Activated CD8-positive, alpha-beta memory T cell treated with anti-CD3 and anti-CD28 coated beads, Interleukin-2, amount 10 ng/mL, durations not matched to agents 7 days and 5 days (primary cell): Measurements from ENCODE around the gene LRRC2. TPM values are rescaled to one million over a fixed set of nuclear protein-coding genes. Genes with fewer than 3 reads are reported as not detected.
"Not testable (repeated sequence)": the region's sequence is repeated elsewhere in the genome, so short reads cannot be mapped to it uniquely, and the experiment has no call there.

ENCODE experiments used
- ATAC-seq: fragments of 150-1000 bp; cut with Tn5 transposase; one replicate; pipeline ENCODE4 v1.10.0; 2021; ENCODE audit warnings: moderate library complexity
- CTCF ChIA-PET: fragments of 350-600 bp; sonication (Branson Sonifier 250); formaldehyde crosslinking; loops from one replicate; lab custom pipeline; 2021; ENCODE audit warnings: antibody characterized with exemption; lab: Charles Lee
- DNase-seq: peaks from one replicate; pipeline ENCODE4 v3.0.0-alpha.2; 2020
- H3K27ac Mint-ChIP-seq: one replicate; pipeline ENCODE4 v1.8.0; 2021; ENCODE audit warnings: mild to moderate bottlenecking, mixed read lengths
- H3K27me3 Mint-ChIP-seq: one replicate; pipeline ENCODE4 v1.8.0; 2021; ENCODE audit warnings: mixed read lengths
- H3K36me3 Mint-ChIP-seq: one replicate; pipeline ENCODE4 v1.8.0; 2021; ENCODE audit warnings: mild to moderate bottlenecking, mixed read lengths
- H3K4me1 Mint-ChIP-seq: one replicate; pipeline ENCODE4 v1.8.0; 2021; ENCODE audit warnings: mixed read lengths
- H3K4me3 Mint-ChIP-seq: one replicate; pipeline ENCODE4 v1.8.0; 2021; ENCODE audit warnings: mild to moderate bottlenecking, moderate library complexity, mixed read lengths
- H3K9me3 Mint-ChIP-seq: one replicate; pipeline ENCODE4 v1.8.0; 2022; ENCODE audit warnings: low read depth, mixed read lengths
- total RNA-seq, 2 experiments: library from RNA; stranded (reverse); gene quantifications; one replicate each; pipeline ENCODE4 v1.2.3, GENCODE V29; 2021

The LRRC2 gene
- total RNA-seq, 2 experiments from 2014 or later, result 0.07 TPM; not detected in 1

- CTCF ChIA-PET, result no interaction called here
- Mint-ChIP-seq H3K4me1 (no peaks in the 10 kb centered on the region), H3K27me3 (peaks cover 24% of the 10 kb centered on the region), H3K9me3 (no peaks in the 10 kb centered on the region), H3K4me3 (no peak overlapping the region), H3K36me3 (no peaks in the 10 kb centered on the region), H3K27ac (no peak overlapping the region)
- ATAC-seq, result no peak
- no peak for DNase-seq
Measured at GRCh38 chr3:46595819-46596314, 29.8 kb upstream of the LRRC2 start.

GRCh38 chr3:46594723-46595122, 28.6 kb upstream of the LRRC2 start:
- H3K27me3 Mint-ChIP-seq, result peaks cover 24% of the 10 kb centered on the region
- H3K4me3 Mint-ChIP-seq, result no peak overlapping the region
- DNase-seq, result no peak
- no peak overlapping the region for H3K27ac Mint-ChIP-seq
- CTCF ChIA-PET, result interaction anchor here (2.0 kb wide), 1 partner anchor 35 kb away, joined by 5 read pairs; no protein-coding TSS in a partner anchor
- H3K9me3 Mint-ChIP-seq, result no peaks in the 10 kb centered on the region
- no peak for ATAC-seq
- H3K4me1 Mint-ChIP-seq, result no peaks in the 10 kb centered on the region
- no peaks in the 10 kb centered on the region for H3K36me3 Mint-ChIP-seq

- H3K4me3 Mint-ChIP-seq, result no peak overlapping the region
- DNase-seq, result no peak
- no peaks in the 10 kb centered on the region for H3K9me3 Mint-ChIP-seq
- no peak overlapping the region for H3K27ac Mint-ChIP-seq
- ATAC-seq, result no peak
- H3K27me3 Mint-ChIP-seq, result peaks cover 24% of the 10 kb centered on the region
- H3K4me1 Mint-ChIP-seq, result no peaks in the 10 kb centered on the region
- no peaks in the 10 kb centered on the region for H3K36me3 Mint-ChIP-seq
- CTCF ChIA-PET, result interaction anchor here (2.0 kb wide), 1 partner anchor 36 kb away, joined by 5 read pairs; no protein-coding TSS in a partner anchor
Measured at GRCh38 chr3:46593979-46594378, 27.9 kb upstream of the LRRC2 start.

GRCh38 chr3:46593274-46593862, 27.3 kb upstream of the LRRC2 start:
- H3K4me1 Mint-ChIP-seq, result no peaks in the 10 kb centered on the region
- ATAC-seq, result no peak
- no peak overlapping the region for H3K27ac Mint-ChIP-seq
- peaks cover 28% of the 10 kb centered on the region for H3K27me3 Mint-ChIP-seq
- H3K36me3 Mint-ChIP-seq, result no peaks in the 10 kb centered on the region
- CTCF ChIA-PET, result interaction anchor here (2.0 kb wide), 1 partner anchor 37 kb away, joined by 5 read pairs; no protein-coding TSS in a partner anchor
- H3K9me3 Mint-ChIP-seq, result no peaks in the 10 kb centered on the region
- DNase-seq, result no peak
- no peak overlapping the region for H3K4me3 Mint-ChIP-seq

GRCh38 chr3:46587268-46587667, 21.2 kb upstream of the LRRC2 start:
- H3K36me3 Mint-ChIP-seq, H3K4me1 Mint-ChIP-seq, DNase-seq, H3K9me3 Mint-ChIP-seq, H3K4me3 Mint-ChIP-seq, H3K27ac Mint-ChIP-seq, ATAC-seq: not testable (repeated sequence)
- CTCF ChIA-PET, result interaction anchor here (0.6 to 7.4 kb wide), 3 partner anchors 31 to 98 kb away, joined by 3 to 36 read pairs (median 10); no protein-coding TSS in a partner anchor
- peaks cover 32% of the 10 kb centered on the region for H3K27me3 Mint-ChIP-seq

- Mint-ChIP-seq H3K4me1 (no peaks in the 10 kb centered on the region), H3K9me3 (no peaks in the 10 kb centered on the region), H3K4me3 (no peak overlapping the region), H3K27me3 (peaks cover 29% of the 10 kb centered on the region), H3K27ac (no peak overlapping the region), H3K36me3 (no peaks in the 10 kb centered on the region)
- DNase-seq (no peak), ATAC-seq (no peak)
- CTCF ChIA-PET, result interaction anchor here (0.6 to 7.4 kb wide), 3 partner anchors 30 to 98 kb away, joined by 3 to 36 read pairs (median 10); no protein-coding TSS in a partner anchor
Measured at GRCh38 chr3:46586738-46587246, 20.7 kb upstream of the LRRC2 start.

GRCh38 chr3:46585799-46586693, 19.9 kb upstream of the LRRC2 start:
- CTCF ChIA-PET, result interaction anchor here (1.6 to 7.4 kb wide), 2 partner anchors 44 to 97 kb away, joined by 10 to 36 read pairs; no protein-coding TSS in a partner anchor
- Mint-ChIP-seq H3K36me3 (no peaks in the 10 kb centered on the region), H3K4me3 (no peak overlapping the region), H3K27ac (no peak overlapping the region), H3K4me1 (no peaks in the 10 kb centered on the region), H3K9me3 (no peaks in the 10 kb centered on the region), H3K27me3 (peaks cover 26% of the 10 kb centered on the region)
- DNase-seq (no peak), ATAC-seq (no peak)

GRCh38 chr3:46584598-46585467, 18.7 kb upstream of the LRRC2 start:
- H3K27ac Mint-ChIP-seq, result no peak overlapping the region
- peaks cover 32% of the 10 kb centered on the region for H3K27me3 Mint-ChIP-seq
- H3K4me3 Mint-ChIP-seq, result no peak overlapping the region
- H3K9me3 Mint-ChIP-seq, result no peaks in the 10 kb centered on the region
- no peaks in the 10 kb centered on the region for H3K36me3 Mint-ChIP-seq
- DNase-seq, result no peak
- ATAC-seq, result no peak
- CTCF ChIA-PET, result interaction anchor here (1.2 to 7.4 kb wide), 2 partner anchors 24 to 96 kb away, joined by 3 to 36 read pairs; no protein-coding TSS in a partner anchor
- H3K4me1 Mint-ChIP-seq, result no peaks in the 10 kb centered on the region

- Mint-ChIP-seq H3K4me1 (no peaks in the 10 kb centered on the region), H3K36me3 (no peaks in the 10 kb centered on the region), H3K4me3 (no peak overlapping the region), H3K27ac (no peak overlapping the region), H3K9me3 (no peaks in the 10 kb centered on the region), H3K27me3 (peaks cover 41% of the 10 kb centered on the region)
- no peak for DNase-seq
- CTCF ChIA-PET, result no interaction called here
- ATAC-seq, result no peak
Measured at GRCh38 chr3:46580675-46581074, 14.6 kb upstream of the LRRC2 start.

GRCh38 chr3:46579756-46580286, 13.7 kb upstream of the LRRC2 start:
- Mint-ChIP-seq H3K9me3 (no peaks in the 10 kb centered on the region), H3K4me1 (no peaks in the 10 kb centered on the region), H3K27ac (no peak overlapping the region), H3K4me3 (no peak overlapping the region), H3K27me3 (peaks cover 42% of the 10 kb centered on the region), H3K36me3 (no peaks in the 10 kb centered on the region)
- CTCF ChIA-PET, result no interaction called here
- DNase-seq (no peak), ATAC-seq (no peak)

- ATAC-seq, result no peak
- Mint-ChIP-seq H3K4me1 (no peaks in the 10 kb centered on the region), H3K36me3 (no peaks in the 10 kb centered on the region), H3K27ac (no peak overlapping the region), H3K27me3 (peaks cover 42% of the 10 kb centered on the region), H3K9me3 (no peaks in the 10 kb centered on the region), H3K4me3 (no peak overlapping the region)
- no peak for DNase-seq
- CTCF ChIA-PET, result no interaction called here
Measured at GRCh38 chr3:46578973-46579755, 13.1 kb upstream of the LRRC2 start.
